Activated T-helper 17 cell treated with anti-CD3 and anti-CD28 coated beads, Interleukin-2, amount 50 U/mL, for 72 hours (primary cell): ENCODE measurements around the gene FAM200A. TPM values are rescaled to one million over a fixed set of nuclear protein-coding genes. Genes with fewer than 3 reads are reported as not detected.
A peak's percentile ranks its signal among the peaks of the same experiment; 100 is the strongest.
"Not testable (repeated sequence)": the region's sequence is repeated elsewhere in the genome, so short reads cannot be mapped to it uniquely, and the experiment has no call there.

Experiments used
- ATAC-seq: fragments of 150-1000 bp; cut with Tn5 transposase; replicated peaks from 2 replicates; pipeline ENCODE4 v1.10.0; 2021; ENCODE audit warnings: mild to moderate bottlenecking, moderate library complexity
- H3K27ac Mint-ChIP-seq: one replicate; pipeline ENCODE4 v1.8.0; 2022; ENCODE audit warnings: mixed read lengths
- H3K27me3 Mint-ChIP-seq: one replicate; pipeline ENCODE4 v1.8.0; 2022; ENCODE audit warnings: mixed read lengths
- H3K36me3 Mint-ChIP-seq: one replicate; pipeline ENCODE4 v1.8.0; 2022; ENCODE audit warnings: low read depth, mild to moderate bottlenecking, mixed read lengths
- H3K4me1 Mint-ChIP-seq: one replicate; pipeline ENCODE4 v1.8.0; 2022; ENCODE audit warnings: mixed read lengths
- H3K4me3 Mint-ChIP-seq: one replicate; pipeline ENCODE4 v1.8.0; 2022; ENCODE audit warnings: mild to moderate bottlenecking, mixed read lengths
- H3K9me3 Mint-ChIP-seq: one replicate; pipeline ENCODE4 v1.8.0; 2022; ENCODE audit warnings: mixed read lengths
- total RNA-seq, 2 donors: library from RNA; stranded (reverse); gene quantifications; one replicate each; pipeline ENCODE4 v1.2.3, GENCODE V29; 2022

Gene FAM200A
- total RNA-seq, 2 donors from 2014 or later: 2.7 to 5.5 TPM

DNA sequence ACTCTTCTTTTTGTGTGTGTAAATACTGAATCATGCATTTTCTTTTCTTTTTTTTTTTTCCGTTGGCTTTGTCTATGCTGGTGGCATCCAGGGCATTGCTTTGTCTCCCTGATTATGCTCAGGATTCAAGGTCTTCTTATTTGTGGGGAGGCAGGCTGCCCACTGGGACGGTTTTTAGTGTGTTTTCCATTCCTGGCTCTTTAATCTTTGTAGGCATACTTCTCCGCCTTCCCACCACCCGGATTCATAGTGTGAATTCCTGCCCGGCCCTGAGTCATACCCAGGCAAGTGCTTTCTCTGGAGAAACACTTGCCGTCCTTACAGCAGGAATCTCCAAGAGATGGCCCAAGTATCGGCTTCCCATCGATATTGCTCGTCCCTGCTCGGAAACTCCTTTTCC lies 11.7 kb upstream of the FAM200A start:
- Mint-ChIP-seq H3K27ac (peak overlapping the region; percentile 70), H3K4me1 (peaks cover 37% of the 10 kb centered on the region)

DNA sequence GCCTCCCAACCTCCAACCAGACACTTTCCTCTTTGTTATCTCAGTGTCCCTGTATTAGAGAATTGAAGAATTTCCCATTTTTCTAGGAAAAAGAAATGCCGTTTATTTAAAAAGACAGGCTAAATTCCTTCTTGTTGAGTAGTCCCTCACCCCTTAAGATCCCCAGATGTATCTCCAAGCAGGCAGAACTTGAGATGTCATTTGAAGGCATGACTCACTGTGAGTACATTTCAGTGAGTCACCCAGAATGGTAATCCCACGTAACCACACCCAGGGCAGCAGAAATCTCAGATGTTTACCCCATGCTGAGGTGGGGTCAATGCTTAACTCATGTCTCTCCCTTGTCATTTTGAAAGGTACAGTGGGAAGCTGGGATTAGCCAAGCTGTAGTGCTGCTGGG lies 10.9 kb upstream of the FAM200A start:
- H3K27ac Mint-ChIP-seq: peak overlapping the region; percentile 73
- peaks cover 96% of the 10 kb centered on the region for H3K36me3 Mint-ChIP-seq
- H3K4me3 Mint-ChIP-seq: peak overlapping the region; percentile 53
- H3K9me3 Mint-ChIP-seq: no peaks in the 10 kb centered on the region
- H3K4me1 Mint-ChIP-seq: peaks cover 37% of the 10 kb centered on the region
- ATAC-seq: peak; percentile 80
- H3K27me3 Mint-ChIP-seq: no peaks in the 10 kb centered on the region

More for the DNA sequence above, 11.7 kb upstream of the FAM200A start:
- Mint-ChIP-seq H3K9me3 (no peaks in the 10 kb centered on the region), H3K27me3 (no peaks in the 10 kb centered on the region), H3K36me3 (peaks cover 96% of the 10 kb centered on the region), H3K4me3 (peak overlapping the region; percentile 19)
- no peak for ATAC-seq

DNA sequence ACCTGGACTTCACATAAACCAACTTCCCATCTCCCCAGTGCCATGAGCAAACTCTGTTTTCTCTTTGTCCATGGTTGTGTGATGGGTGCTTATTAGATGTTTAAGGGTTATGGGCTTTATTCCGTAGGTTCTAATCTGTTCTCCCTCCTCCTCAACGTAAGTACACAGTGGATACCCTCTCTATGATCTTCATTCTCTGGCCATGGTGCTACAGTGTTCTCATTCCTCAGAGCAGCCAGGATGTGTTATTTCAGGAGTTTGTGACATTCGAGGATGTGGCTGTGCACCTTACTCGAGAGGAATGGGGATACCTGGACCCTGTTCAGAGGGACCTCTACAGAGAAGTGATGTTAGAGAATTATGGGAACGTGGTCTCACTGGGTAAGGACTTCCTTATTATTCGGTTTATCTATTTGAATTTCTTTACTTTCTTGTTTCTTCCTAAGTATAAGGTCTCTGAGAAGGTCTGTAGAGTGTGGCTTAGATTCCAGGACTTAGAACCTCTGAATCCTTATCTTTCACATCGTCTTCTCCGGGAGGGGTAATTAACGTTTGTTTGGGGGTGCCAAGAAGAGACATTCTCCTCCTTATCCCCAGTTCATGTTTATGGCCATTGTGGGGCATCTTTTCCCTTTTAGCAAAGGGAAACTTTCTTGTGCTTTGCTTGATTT lies 10.3 kb upstream of the FAM200A start:
- H3K27ac Mint-ChIP-seq: peak overlapping the region; percentile 73
- H3K27me3 Mint-ChIP-seq: no peaks in the 10 kb centered on the region
- peak overlapping the region; percentile 53 for H3K4me3 Mint-ChIP-seq

DNA sequence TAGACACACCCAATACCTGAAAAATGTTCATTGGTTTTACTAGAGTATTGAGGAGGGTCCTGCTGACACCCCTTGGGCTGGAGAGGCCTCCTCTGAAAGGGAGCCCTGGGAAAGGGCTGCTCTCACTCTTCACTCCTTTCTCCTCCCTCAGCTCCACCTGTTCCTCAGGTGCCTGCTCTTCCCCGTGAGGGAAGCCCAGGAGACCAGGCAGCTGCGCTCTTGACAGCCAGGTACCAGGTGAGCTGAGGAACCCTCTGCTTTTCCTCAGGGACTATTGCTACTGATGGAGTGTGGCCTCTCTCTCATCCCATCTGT lies 9.8 kb upstream of the FAM200A start:
- Mint-ChIP-seq H3K27me3 (no peaks in the 10 kb centered on the region), H3K27ac (peak overlapping the region; percentile 73), H3K9me3 (no peaks in the 10 kb centered on the region), H3K4me3 (peak overlapping the region; percentile 93), H3K36me3 (peaks cover 96% of the 10 kb centered on the region), H3K4me1 (peaks cover 41% of the 10 kb centered on the region)
- no peak for ATAC-seq

More for the DNA sequence above, 10.3 kb upstream of the FAM200A start:
- H3K4me1 Mint-ChIP-seq: peaks cover 40% of the 10 kb centered on the region
- peaks cover 96% of the 10 kb centered on the region for H3K36me3 Mint-ChIP-seq
- ATAC-seq: no peak
- no peaks in the 10 kb centered on the region for H3K9me3 Mint-ChIP-seq

DNA sequence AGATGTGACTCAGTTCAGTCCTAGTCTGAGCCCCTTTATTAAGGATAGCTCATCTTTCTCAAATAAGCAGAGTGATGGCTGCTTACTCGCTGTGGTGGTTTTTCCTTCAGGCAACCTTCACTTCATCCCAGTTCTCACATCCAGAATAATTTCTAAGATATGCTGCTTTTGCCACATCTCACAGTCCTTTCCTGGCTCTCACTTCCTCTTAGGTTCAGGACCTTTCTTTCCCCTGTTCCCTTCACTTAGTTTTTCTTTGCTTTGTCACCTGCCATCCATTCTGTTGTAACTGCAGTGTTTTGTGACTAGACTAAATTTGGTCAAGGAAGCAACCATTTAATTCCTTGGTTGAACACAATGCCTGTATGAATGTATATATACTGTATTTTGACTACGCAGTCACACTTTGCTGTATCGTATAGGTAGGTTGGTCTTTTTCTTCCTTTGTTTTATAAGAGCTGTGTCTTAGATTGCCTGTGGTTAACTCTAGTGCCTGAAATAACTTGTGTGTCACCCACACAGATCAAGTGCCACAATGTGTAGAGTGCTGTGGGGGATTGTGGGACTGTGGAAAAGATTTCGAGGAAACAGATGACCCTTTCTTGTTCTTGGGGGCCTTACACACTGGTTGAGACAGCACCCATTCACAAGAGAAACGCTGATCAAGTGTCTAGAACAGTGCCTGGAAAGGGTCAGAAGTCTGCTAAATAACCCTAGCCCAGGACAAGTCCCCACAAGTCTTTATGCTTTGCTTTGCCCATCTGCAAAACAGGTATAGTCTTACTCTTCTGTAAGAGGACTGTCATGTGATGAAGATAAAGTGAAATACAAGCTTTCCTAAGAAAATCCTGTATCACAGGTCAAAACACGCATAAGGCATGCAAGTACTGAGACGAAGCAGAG lies 9.2 kb upstream of the FAM200A start:
- H3K4me1 Mint-ChIP-seq: peaks cover 41% of the 10 kb centered on the region
- H3K27me3 Mint-ChIP-seq: no peaks in the 10 kb centered on the region
- no peak for ATAC-seq
- H3K27ac Mint-ChIP-seq: peak overlapping the region; percentile 98
- peaks cover 96% of the 10 kb centered on the region for H3K36me3 Mint-ChIP-seq
- no peaks in the 10 kb centered on the region for H3K9me3 Mint-ChIP-seq
- H3K4me3 Mint-ChIP-seq: peak overlapping the region; percentile 93

DNA sequence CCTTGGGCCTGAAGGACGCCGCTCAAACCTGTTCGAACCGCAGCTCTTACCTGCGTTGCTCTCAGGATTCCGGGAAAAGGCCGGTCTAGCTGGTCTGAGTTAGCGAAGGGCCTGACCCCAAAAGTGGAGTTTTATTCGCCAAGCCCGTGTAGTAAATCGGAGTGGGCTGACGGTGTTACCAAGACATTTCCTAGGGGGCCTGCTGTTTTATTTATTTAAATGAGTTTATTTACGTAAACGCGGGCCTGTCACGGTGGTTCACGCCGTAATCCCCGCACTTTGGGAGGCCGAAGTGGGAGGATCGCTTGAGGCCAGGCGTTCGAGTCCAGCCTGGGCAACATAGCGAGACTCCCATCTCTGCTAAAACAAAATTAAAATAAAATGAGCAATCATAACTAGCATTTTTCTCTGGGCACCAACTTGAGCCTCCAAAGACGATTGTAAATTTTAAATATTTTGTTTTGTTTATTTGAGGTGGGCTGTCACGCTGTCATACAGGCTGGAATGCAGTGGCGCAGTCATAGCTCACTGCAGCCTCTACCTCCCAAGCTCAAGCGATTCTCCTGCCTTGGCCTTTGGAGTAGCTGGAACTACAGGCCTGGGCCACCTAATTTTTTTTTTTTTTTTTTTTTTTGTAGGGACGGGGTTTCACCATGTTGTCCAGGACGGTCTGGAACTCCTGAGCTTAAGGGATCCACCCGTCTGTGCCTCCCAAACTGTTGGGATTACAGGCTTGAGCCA lies 7.4 kb upstream of the FAM200A start:
- H3K36me3 Mint-ChIP-seq: peaks cover 95% of the 10 kb centered on the region
- peak overlapping the region; percentile 93 for H3K4me3 Mint-ChIP-seq
- no peaks in the 10 kb centered on the region for H3K9me3 Mint-ChIP-seq
- ATAC-seq: no peak
- peaks cover 43% of the 10 kb centered on the region for H3K4me1 Mint-ChIP-seq
- peak overlapping the region; percentile 98 for H3K27ac Mint-ChIP-seq
- no peaks in the 10 kb centered on the region for H3K27me3 Mint-ChIP-seq

DNA sequence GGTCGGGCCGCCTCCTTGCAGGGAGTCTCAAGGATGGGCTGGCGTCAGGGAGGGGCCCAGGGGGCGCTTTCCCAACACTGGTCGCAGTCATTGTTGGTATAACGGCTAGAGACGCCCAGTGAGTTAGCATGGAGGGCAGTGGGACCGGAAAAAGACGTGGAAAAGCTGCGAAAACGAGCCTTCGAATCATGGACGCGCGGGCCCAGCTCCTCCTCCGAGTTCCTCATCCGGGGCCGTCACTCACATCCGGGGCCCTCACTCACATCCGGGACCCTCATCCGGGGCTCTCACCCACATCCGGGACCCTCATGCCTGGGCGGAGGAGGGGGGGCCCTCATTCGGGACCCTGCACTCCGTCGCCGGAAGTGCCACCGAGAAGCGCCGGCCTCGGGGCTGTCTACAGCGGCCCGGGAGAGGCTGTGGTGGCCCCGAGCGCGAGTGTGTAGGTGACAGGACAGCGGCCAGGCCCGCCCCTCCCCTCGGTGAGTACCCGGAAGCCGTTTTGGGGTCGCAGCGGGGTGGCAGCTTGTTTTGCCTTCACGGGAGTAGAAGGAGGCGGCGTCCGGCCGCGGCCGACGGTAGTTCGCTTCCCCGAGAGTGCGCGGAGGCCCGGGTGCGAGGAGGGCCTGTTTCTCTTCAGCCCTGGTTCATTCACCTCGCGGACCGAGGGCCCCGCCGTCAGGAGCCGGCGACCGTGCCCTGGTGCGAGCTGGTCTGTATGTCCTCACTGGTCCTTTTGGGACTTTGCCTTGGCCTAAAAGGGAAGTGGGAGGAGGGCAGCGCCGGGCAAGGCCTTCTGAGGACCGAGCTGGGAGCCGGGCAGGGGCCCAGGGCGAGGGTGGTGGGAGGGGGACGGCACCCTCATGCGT lies 6.6 kb upstream of the FAM200A start, which contains the start of gene ZNF655:
TSS of gene ZNF655 (plus strand) at position 337 of the 869 bp plus-strand sequence. CDS start 1,918 bp downstream, outside the sequence.
- no peaks in the 10 kb centered on the region for H3K9me3 Mint-ChIP-seq
- peaks cover 95% of the 10 kb centered on the region for H3K36me3 Mint-ChIP-seq
- H3K27me3 Mint-ChIP-seq: no peaks in the 10 kb centered on the region
- peak within 1 kb of the TSS; percentile 93 for H3K4me3 Mint-ChIP-seq
- peak; percentile 79 for ATAC-seq
- H3K27ac Mint-ChIP-seq: peak within 1 kb of the TSS; percentile 98
- H3K4me1 Mint-ChIP-seq: peaks cover 35% of the 10 kb centered on the region

DNA sequence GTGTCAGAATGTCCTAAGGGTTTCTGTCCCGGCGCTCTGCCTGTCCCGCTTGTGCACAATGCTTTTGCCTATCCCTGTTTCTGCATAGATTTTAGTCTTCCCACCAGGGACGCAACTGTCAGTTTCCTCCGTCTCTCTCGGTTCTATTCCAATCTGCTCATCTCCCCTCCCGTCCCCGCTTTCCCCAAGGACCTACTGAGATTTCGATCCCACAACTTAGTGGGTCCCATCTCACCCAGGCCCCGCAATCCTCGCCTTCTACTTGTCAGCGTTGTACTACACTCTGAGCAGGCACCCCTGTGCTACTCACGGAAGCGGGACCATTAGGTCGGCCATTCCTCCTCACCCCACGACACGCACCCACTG lies 6.0 kb upstream of the FAM200A start:
- no peaks in the 10 kb centered on the region for H3K9me3 Mint-ChIP-seq
- peak; percentile 63 for ATAC-seq
- H3K4me1 Mint-ChIP-seq: peaks cover 37% of the 10 kb centered on the region
- peak overlapping the region; percentile 93 for H3K4me3 Mint-ChIP-seq
- H3K27me3 Mint-ChIP-seq: no peaks in the 10 kb centered on the region
- peak overlapping the region; percentile 98 for H3K27ac Mint-ChIP-seq
- peaks cover 95% of the 10 kb centered on the region for H3K36me3 Mint-ChIP-seq

DNA sequence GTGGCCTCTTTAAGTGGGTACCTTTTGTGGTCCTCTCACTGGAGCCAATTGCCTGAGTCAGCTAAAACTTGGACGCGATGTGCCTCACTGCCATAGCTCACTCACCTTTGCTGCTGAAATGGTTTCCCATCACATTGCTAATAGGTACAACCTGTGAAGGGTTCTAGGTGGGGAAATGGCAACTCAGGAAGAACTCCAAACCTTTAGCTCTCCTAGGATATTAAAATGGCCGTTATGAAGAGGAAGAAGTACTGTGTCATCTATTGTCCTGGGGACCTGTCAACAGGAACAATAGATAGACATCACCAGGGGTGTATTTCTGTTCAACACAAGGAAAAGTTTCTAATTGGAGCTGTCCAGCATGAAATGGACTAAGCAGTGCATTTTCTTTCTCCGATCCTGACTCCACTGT lies 5.3 kb upstream of the FAM200A start:
- H3K4me3 Mint-ChIP-seq: peak overlapping the region; percentile 93
- H3K27me3 Mint-ChIP-seq: no peaks in the 10 kb centered on the region
- H3K9me3 Mint-ChIP-seq: no peaks in the 10 kb centered on the region
- peaks cover 38% of the 10 kb centered on the region for H3K4me1 Mint-ChIP-seq
- H3K27ac Mint-ChIP-seq: peak overlapping the region; percentile 98
- H3K36me3 Mint-ChIP-seq: peaks cover 89% of the 10 kb centered on the region
- ATAC-seq: no peak

DNA sequence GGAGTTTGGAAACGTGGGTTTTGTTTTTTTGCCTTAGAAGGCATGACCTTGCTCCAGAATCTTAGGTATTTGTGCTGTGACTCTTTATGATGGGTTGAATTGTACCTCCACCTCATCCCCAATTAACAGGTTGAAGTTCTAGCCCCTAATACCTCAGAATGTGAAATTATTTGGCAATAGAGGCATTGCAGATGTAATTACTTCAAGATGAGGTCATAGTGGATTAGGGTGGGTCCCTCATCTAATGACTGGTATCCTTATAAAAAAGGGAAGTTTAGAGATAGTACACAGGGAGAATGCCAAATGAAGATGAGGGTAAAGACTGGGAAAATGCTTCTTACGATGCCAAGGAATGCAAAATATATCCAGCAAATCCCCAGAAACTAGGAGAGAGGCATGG lies 3.0 kb upstream of the FAM200A start:
- Mint-ChIP-seq H3K4me1 (peaks cover 25% of the 10 kb centered on the region), H3K27me3 (no peaks in the 10 kb centered on the region), H3K4me3 (no peak overlapping the region), H3K27ac (no peak overlapping the region), H3K36me3 (peaks cover 71% of the 10 kb centered on the region), H3K9me3 (no peaks in the 10 kb centered on the region)
- ATAC-seq: no peak

DNA sequence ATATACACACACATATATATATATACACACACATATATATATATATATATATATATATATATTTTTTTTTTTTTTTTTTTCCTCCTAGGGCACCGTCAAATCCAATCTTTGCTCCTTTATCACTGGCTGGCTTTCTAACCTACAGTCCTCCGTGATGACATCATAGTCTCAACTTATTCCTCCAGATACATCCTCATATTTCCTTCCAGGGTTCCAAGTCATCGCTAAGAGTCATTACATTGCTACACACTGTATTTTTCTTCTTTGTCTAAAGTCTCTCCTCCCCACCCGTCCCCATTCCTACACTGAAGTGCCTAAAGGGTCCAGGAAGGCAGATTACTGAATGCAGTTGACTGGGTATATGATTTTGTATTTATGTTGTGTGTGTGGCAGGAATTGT lies 1.1 kb upstream of the FAM200A start:
- H3K4me1 Mint-ChIP-seq: peaks cover 25% of the 10 kb centered on the region
- H3K27me3 Mint-ChIP-seq: no peaks in the 10 kb centered on the region
- peak overlapping the region; percentile 98 for H3K4me3 Mint-ChIP-seq
- peaks cover 61% of the 10 kb centered on the region for H3K36me3 Mint-ChIP-seq
- ATAC-seq: no peak
- no peak overlapping the region for H3K27ac Mint-ChIP-seq
- H3K9me3 Mint-ChIP-seq: no peaks in the 10 kb centered on the region

DNA sequence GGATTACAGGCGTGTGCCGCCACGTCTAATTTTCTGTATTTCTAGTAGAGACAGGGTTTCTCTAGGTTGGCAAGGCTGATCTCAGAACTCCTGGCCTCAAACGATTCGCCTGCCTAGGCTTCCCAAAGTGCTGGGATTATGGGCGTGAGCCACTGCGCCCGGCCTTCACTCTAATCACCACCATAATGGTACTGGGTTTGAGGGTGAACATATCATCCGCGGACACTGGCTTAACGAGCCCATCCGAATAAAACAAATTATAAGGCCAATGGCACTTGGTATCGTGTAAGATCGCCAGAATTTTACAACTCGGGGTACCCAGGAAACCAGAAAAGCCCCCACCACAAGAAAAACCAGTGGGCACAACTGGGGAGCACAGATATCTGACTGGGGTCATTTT lies 580 bp downstream of the FAM200A start:
- peak; percentile 11 for ATAC-seq
- peaks cover 58% of the 10 kb centered on the region for H3K36me3 Mint-ChIP-seq

DNA sequence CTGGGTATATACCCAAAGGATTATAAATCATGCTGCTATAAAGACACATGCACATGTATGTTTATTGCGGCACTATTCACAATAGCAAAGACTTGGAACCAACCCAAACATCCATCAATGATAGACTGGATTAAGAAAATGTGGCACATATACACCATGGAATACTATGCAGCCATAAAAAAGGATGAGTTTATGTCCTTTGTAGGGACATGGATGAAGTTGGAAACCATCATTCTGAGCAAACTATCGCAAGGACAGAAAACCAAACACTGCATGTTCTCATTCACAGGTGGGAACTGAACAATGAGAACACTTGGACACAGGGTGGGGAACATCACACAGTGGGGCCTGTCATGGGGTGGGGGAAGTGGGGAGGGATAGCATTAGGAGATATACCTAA lies 2.4 kb downstream of the FAM200A start:
- not testable (repeated sequence) for H3K9me3 Mint-ChIP-seq, H3K4me3 Mint-ChIP-seq, H3K27ac Mint-ChIP-seq, ATAC-seq, H3K27me3 Mint-ChIP-seq
- peaks cover 41% of the 10 kb centered on the region for H3K36me3 Mint-ChIP-seq
- H3K4me1 Mint-ChIP-seq: peaks cover 15% of the 10 kb centered on the region

More for the DNA sequence above, 580 bp downstream of the FAM200A start:
- Mint-ChIP-seq H3K4me3 (peak overlapping the region; percentile 98), H3K27me3 (no peaks in the 10 kb centered on the region), H3K4me1 (peaks cover 21% of the 10 kb centered on the region), H3K9me3 (no peaks in the 10 kb centered on the region), H3K27ac (peak overlapping the region; percentile 99)

DNA sequence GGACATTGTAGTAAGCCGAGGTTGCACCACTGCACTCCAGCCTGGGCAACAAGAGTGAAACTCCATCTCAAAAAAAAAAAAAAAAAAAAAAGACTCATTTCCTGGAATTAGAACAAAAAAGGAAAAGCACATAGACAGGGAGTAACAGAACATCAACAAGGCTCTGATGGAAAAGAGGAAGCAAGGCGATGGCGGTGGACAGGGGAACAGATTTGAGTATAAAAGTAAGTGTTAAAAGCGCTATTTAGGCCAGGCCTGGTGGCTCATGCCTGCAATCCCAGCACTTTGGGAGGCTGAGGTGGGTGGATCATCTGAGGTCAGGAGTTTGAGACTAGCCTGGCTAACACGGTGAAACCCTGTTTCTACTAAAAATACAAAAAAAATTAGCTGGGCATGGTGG lies 6.6 kb downstream of the FAM200A start:
- H3K27ac Mint-ChIP-seq, H3K4me1 Mint-ChIP-seq, H3K4me3 Mint-ChIP-seq, H3K27me3 Mint-ChIP-seq, ATAC-seq, H3K9me3 Mint-ChIP-seq: not testable (repeated sequence)
- peaks cover 19% of the 10 kb centered on the region for H3K36me3 Mint-ChIP-seq
